A549 (cell line): ENCODE data around the gene PTGDS. TPM values are rescaled to one million over a fixed set of nuclear protein-coding genes. Genes with fewer than 3 reads are reported as not detected.

Experiments
- ATOH8 ChIP-seq: fragments of 250-450 bp; sonication (Bioruptor Pico); IDR thresholded peaks from 2 replicates; pipeline ENCODE4 v1.5.0; 2020; ENCODE audit warnings: low read depth, mild to moderate bottlenecking, moderate library complexity
- BHLHE40 ChIP-seq: IDR thresholded peaks from 2 replicates; pipeline ENCODE4 v1.6.1; 2012; ENCODE audit warnings: low read depth, low read length, inconsistent platforms
- CBX2 ChIP-seq: fragments of 200-600 bp; sonication (generic); IDR thresholded peaks from 2 replicates; pipeline ENCODE4 v1.6.1; 2016; ENCODE audit warnings: low read depth, mild to moderate bottlenecking, borderline replicate concordance
- CEBPB ChIP-seq, 2 experiments: fragments of >200 bp in 1 of 2; sonication (Bioruptor Twin) in 1 of 2; formaldehyde crosslinking in 1 of 2; IDR thresholded peaks; 2 replicates each; pipeline ENCODE4 v1.6.1; 2012 to 2016
- CTCF ChIP-seq: fragments of >200 bp; sonication (Bioruptor Twin); formaldehyde crosslinking; IDR thresholded peaks from 3 replicates; pipeline ENCODE4 v1.5.1; 2016
- EHF ChIP-seq: fragments of 250-450 bp; sonication (Bioruptor Pico); IDR thresholded peaks from 2 replicates; pipeline ENCODE4 v1.5.0; 2020; ENCODE audit warnings: mild to moderate bottlenecking
- EHMT2 ChIP-seq: fragments of 200-600 bp; sonication (generic); IDR thresholded peaks from 2 replicates; pipeline ENCODE4 v1.6.1; 2016; ENCODE audit warnings: antibody characterized with exemption, low read depth, mild to moderate bottlenecking, moderate library complexity
- ELK1 ChIP-seq: fragments of 150-350 bp; IDR thresholded peaks from 2 replicates; pipeline ENCODE4 v1.6.1; 2014; ENCODE audit warnings: low read depth, mild to moderate bottlenecking, low read length
- ESRRA ChIP-seq: fragments of 150-350 bp; IDR thresholded peaks from 2 replicates; pipeline ENCODE4 v1.6.1; 2014; ENCODE audit warnings: mild to moderate bottlenecking, low read length, borderline replicate concordance
- FOSL2 ChIP-seq, 2 experiments: fragments of 450-650 bp in 1 of 2; fragments of >200 bp in 1 of 2; sonication (Bioruptor Twin) in 1 of 2; formaldehyde crosslinking; IDR thresholded peaks; 2 replicates each; pipeline versions ENCODE4 v1.5.0 to v1.6.1; 2016 to 2020; ENCODE audit warnings: mild to moderate bottlenecking in 1 of 2, moderate library complexity in 1 of 2
- FOXS1 ChIP-seq: fragments of 250-450 bp; sonication (Bioruptor Pico); IDR thresholded peaks from 2 replicates; pipeline ENCODE4 v1.5.0; 2020; ENCODE audit warnings: mild to moderate bottlenecking, moderate library complexity
- GATA3 ChIP-seq: IDR thresholded peaks from 2 replicates; pipeline ENCODE4 v1.6.1; 2012; ENCODE audit warnings: borderline replicate concordance
- HOXB5 ChIP-seq: fragments of 250-450 bp; sonication (Bioruptor Pico); IDR thresholded peaks from 2 replicates; pipeline ENCODE4 v1.5.0; 2020; ENCODE audit warnings: mild to moderate bottlenecking, moderate library complexity
- JUNB ChIP-seq: fragments of >200 bp; sonication (Bioruptor Twin); formaldehyde crosslinking; IDR thresholded peaks from 2 replicates; pipeline ENCODE4 v1.6.1; 2016
- MAX ChIP-seq: IDR thresholded peaks from 2 replicates; pipeline ENCODE4 v1.6.1; 2012
- NFE2L2 ChIP-seq: fragments of 150-350 bp; conservative IDR thresholded peaks from 2 replicates; pipeline ENCODE4 v1.6.1; 2014; ENCODE audit warnings: low read length
- POLR2AphosphoS2 ChIP-seq: conservative IDR thresholded peaks from 2 replicates; pipeline ENCODE4 v1.6.1; 2012; ENCODE audit warnings: low read length, improper control_type of control experiment, inconsistent platforms
- RAD21 ChIP-seq, 2 experiments: fragments of >200 bp in 1 of 2; sonication (Bioruptor Twin) in 1 of 2; formaldehyde crosslinking in 1 of 2; IDR thresholded peaks in 1 of 2; conservative IDR thresholded peaks in 1 of 2; 2 replicates in 1 of 2; 3 replicates in 1 of 2; pipeline ENCODE4 v1.6.1; 2012 to 2018; ENCODE audit warnings: inconsistent platforms in 1 of 2
- RCOR1 ChIP-seq: fragments of 150-350 bp; IDR thresholded peaks from 2 replicates; pipeline ENCODE4 v1.6.1; 2014; ENCODE audit warnings: antibody characterized with exemption, low read length, low read depth
- REST ChIP-seq: fragments of 200-600 bp; sonication (generic); IDR thresholded peaks from 2 replicates; pipeline ENCODE4 v1.6.1; 2016; ENCODE audit warnings: antibody characterized with exemption, mild to moderate bottlenecking, moderate library complexity
- RFX5 ChIP-seq: fragments of 450-650 bp; IDR thresholded peaks from 2 replicates; pipeline ENCODE4 v1.7.1; 2014; ENCODE audit warnings: antibody characterized with exemption, mild to moderate bottlenecking, moderate library complexity
- RNF2 ChIP-seq: fragments of 200-600 bp; sonication (generic); IDR thresholded peaks from 2 replicates; pipeline ENCODE4 v1.6.1; 2016; ENCODE audit warnings: low read depth, mild to moderate bottlenecking, antibody characterized with exemption, moderate library complexity, borderline replicate concordance
- TFCP2L1 ChIP-seq: fragments of 250-450 bp; sonication (Bioruptor Pico); IDR thresholded peaks from 2 replicates; pipeline ENCODE4 v1.5.0; 2021; ENCODE audit warnings: mild to moderate bottlenecking
- USF2 ChIP-seq: fragments of 450-650 bp; IDR thresholded peaks from 2 replicates; pipeline ENCODE4 v1.6.1; 2014; ENCODE audit warnings: antibody characterized with exemption
- ZNF302 ChIP-seq: fragments of 250-450 bp; sonication (Bioruptor Pico); IDR thresholded peaks from 2 replicates; pipeline ENCODE4 v1.9.0; 2021; ENCODE audit warnings: inconsistent platforms, mild to moderate bottlenecking, moderate library complexity
- polyA plus RNA-seq, 4 experiments: library from polyadenylated mRNA; depleted of rRNA in 3 of 4; stranded (reverse); fragments of >200 nt; fragmentation: RNase III in 1 of 4; extraction: RNeasy Plus Mini Kit Qiagen cat#74134 plus additional on column Dnase treatment in 1 of 4; gene quantifications; 2 replicates in 3 of 4; 3 replicates in 1 of 4; pipeline ENCODE4 v1.2.3, GENCODE V29; 2011 to 2017

PTGDS gene
- polyA plus RNA-seq, 2 of the 4 experiments (the other 2 are of a cell fraction), result 0.26 to 0.31 TPM

GRCh38 chr9:136949817-136950655 lies 27.3 kb upstream of the PTGDS start (continued):
- TF ChIP-seq RAD21 (conservative IDR thresholded peaks at IDR 0.05 in 1 of 2, IDR thresholded peaks at IDR 0.05 in 1 of 2), result no peak
- no peak for TF ChIP-seq REST
- no peak for TF ChIP-seq CTCF
- TF ChIP-seq USF2, result peak; percentile 98
- TF ChIP-seq EHMT2, result no peak
- no peak for TF ChIP-seq ELK1
- no peak for TF ChIP-seq NFE2L2
- TF ChIP-seq ESRRA, result no peak
- TF ChIP-seq MAX, result peak; percentile 76
- no peak for TF ChIP-seq CEBPB (IDR thresholded peaks at IDR 0.05)
- TF ChIP-seq TFCP2L1 (CRISPR knock-in tag), result no peak
- no peak for TF ChIP-seq EHF
- TF ChIP-seq ZNF302 (CRISPR knock-in tag), result no peak
- no peak for TF ChIP-seq FOSL2 (IDR thresholded peaks at IDR 0.05)
- TF ChIP-seq FOSL2 (CRISPR knock-in tag; IDR thresholded peaks at IDR 0.05), result no peak
- no peak for TF ChIP-seq HOXB5 (CRISPR knock-in tag)
- TF ChIP-seq FOXS1 (CRISPR knock-in tag), result no peak
- no peak for TF ChIP-seq ATOH8 (CRISPR knock-in tag)
- no peak for TF ChIP-seq RNF2
- no peak for TF ChIP-seq JUNB
- no peak for TF ChIP-seq RCOR1
- TF ChIP-seq GATA3, result 0 out of 2 replicates have a peak, but pooled peaks have one; percentile 16
- TF ChIP-seq BHLHE40, result 0 out of 2 replicates have a peak, but pooled peaks have one; percentile 14
- TF ChIP-seq RFX5, result 0 out of 2 replicates have a peak, but pooled peaks have one; percentile 31
- no peak for TF ChIP-seq CBX2
- TF ChIP-seq POLR2AphosphoS2, result no peak
